ENCODE results near the gene BDKRB1. TPM values are rescaled to one million over a fixed set of nuclear protein-coding genes. Genes with fewer than 3 reads are reported as not detected.

Gene BDKRB1
- total and polyA plus RNA-seq, 11 donors, result 0.08 to 1.7 (median 0.79) TPM; not detected in 7

DNA sequence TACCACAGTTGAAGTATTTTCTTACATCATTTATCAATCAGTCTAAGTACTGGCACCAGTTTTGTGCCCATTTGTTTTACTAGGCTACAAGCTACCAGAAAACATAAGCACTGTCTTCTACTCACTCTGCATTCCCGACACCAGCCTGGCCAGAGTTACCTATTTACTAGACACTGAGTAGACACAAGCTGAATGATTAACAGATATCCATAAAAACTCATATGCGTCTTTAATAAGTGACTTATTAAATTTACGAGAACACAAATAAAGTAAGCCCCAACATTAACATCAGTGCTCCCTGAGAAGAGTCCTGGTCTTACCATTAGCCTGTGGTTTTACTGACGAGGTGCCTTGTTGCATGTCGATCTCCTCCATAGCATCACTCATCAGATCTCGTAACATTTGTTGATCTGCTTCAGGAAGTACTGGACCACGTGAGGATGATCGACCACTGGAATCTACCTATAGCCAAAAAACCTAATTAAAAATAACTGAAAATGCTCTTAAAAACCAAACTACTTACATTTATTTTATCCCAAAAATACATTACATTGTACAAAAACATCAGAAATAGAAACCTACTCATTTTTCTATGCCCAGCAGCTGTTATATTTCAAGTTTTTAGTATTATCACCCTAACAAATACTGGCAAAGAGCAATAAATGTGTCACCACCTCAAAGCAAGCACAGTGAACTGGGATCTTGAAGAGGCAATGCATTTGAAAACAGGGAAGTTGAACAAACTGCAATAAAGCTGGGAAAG is 53.3 kb downstream of the BDKRB1 start:
- H3K4me3 ChIP-seq, result no peak overlapping the region
- no peak overlapping the region for H3K27ac ChIP-seq
- 94 to 96% (median 95%) methylated on average over 8 of the region's 8 CpGs for WGBS, 4 donors
- H3K27me3 ChIP-seq, result no peaks in the 10 kb centered on the region
- no peak for DNase-seq
- H3K9me3 ChIP-seq, result no peaks in the 10 kb centered on the region
- H3K36me3 ChIP-seq, result peaks cover 0 to 98% (median 95%) of the 10 kb centered on the region in 9 donors
- ATAC-seq, result no peak
- H3K4me1 ChIP-seq, result no peaks in the 10 kb centered on the region
- TF ChIP-seq CTCF (IDR thresholded peaks at IDR 0.05), result no peak
- TF ChIP-seq POLR2A (IDR thresholded peaks at IDR 0.05), result no peak
- intact Hi-C loops (cut with DNase I), result loop anchor here in 1 of 10 donors (10.0 kb wide), 1 partner anchor 255 kb away; no protein-coding TSS in a partner anchor

DNA sequence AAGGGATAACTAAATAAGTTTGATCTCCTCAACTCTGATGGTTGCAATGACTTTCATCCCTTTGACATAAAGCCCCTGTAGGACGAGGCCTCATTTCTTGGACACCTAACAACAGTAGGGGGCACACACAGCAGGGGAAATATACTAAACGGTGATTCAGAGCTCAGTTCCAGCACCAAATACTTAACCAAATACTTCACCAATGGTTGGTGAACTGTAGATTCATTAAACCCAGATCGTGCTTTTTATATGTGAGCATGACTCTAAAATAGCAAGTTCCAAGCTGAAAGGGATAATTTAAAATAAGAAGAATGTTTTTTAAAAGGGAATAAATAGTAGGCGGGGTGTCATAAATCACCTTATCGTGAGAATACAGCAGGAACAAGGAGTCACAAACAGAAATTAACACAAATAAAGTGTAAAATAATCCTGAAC is 53.9 kb downstream of the BDKRB1 start:
- WGBS, 4 donors, result 71 to 83% (median 76%) methylated on average over 5 of the region's 5 CpGs
- peaks cover 0 to 98% (median 95%) of the 10 kb centered on the region in 9 donors for H3K36me3 ChIP-seq
- H3K27me3 ChIP-seq, result no peaks in the 10 kb centered on the region
- H3K4me1 ChIP-seq, result no peaks in the 10 kb centered on the region
- no peak overlapping the region for H3K4me3 ChIP-seq
- intact Hi-C loops (cut with DNase I), result loop anchor here in 1 of 10 donors (10.0 kb wide), 1 partner anchor 255 kb away; no protein-coding TSS in a partner anchor
- DNase-seq (no peak), ATAC-seq (no peak)
- no peaks in the 10 kb centered on the region for H3K9me3 ChIP-seq
- no peak for TF ChIP-seq POLR2A (IDR thresholded peaks at IDR 0.05)
- no peak for TF ChIP-seq CTCF (IDR thresholded peaks at IDR 0.05)
- no peak overlapping the region for H3K27ac ChIP-seq

DNA sequence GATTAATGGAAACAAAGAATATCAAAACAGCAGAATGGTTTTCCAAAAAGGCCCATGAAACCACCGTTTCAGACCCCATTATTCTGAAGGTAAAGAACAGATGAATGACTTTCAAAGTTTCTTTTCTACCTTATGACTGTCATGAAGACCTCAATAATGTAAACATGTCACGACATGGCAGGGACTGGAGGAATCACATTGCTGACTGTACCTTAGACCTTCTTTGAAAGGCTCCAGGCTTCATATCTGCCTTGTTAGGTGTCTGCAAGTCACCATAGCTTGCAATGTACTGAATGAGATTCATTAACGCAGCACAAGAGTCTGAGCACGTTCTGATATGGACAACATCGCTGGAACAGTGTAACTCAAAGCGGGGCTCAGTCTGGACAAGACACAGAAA is 54.9 kb downstream of the BDKRB1 start:
- Histone ChIP-seq H3K36me3 (peaks cover 0 to 98% (median 95%) of the 10 kb centered on the region in 9 donors), H3K4me1 (no peaks in the 10 kb centered on the region), H3K27me3 (no peaks in the 10 kb centered on the region), H3K4me3 (no peak overlapping the region), H3K27ac (no peak overlapping the region), H3K9me3 (no peaks in the 10 kb centered on the region)
- no peak for DNase-seq
- TF ChIP-seq POLR2A (IDR thresholded peaks at IDR 0.05) (no peak), CTCF (IDR thresholded peaks at IDR 0.05) (no peak)
- intact Hi-C loops (cut with DNase I), result no loop called here
- WGBS, 4 donors, result 89 to 95% (median 93%) methylated on average over 6 of the region's 6 CpGs
- ATAC-seq, result no peak

Other genes with a start within 250 kb of the BDKRB1 start
- gene C14orf132, start 216.8 kb upstream of the BDKRB1 start, total RNA-seq, result 10 to 100 TPM in 2 of 9 donors, 1 to 10 TPM in 6, under 1 TPM in 1; 0.89 to 14.9 (median 2.1) TPM
- 1 to 10 TPM in 1 of 2 donors, under 1 TPM in 1; 0.76 to 1.5 TPM for gene C14orf132, start 216.8 kb upstream of the BDKRB1 start, polyA plus RNA-seq
- 1 to 10 TPM in 5 of 9 donors, under 1 TPM in 4; 0.14 to 3.3 (median 1.0) TPM for gene BDKRB2, start 51.4 kb upstream of the BDKRB1 start, total RNA-seq
- gene BDKRB2, start 51.4 kb upstream of the BDKRB1 start, polyA plus RNA-seq, result under 1 TPM; 0.27 to 0.49 TPM
- 10 to 100 TPM in 8 of 9 donors, 1 to 10 TPM in 1; 9.1 to 19.5 (median 15.7) TPM for gene ATG2B, start 107.1 kb downstream of the BDKRB1 start, total RNA-seq
- gene ATG2B, start 107.1 kb downstream of the BDKRB1 start, polyA plus RNA-seq, result 1 to 10 TPM; 2.7 to 5.1 TPM
- 10 to 100 TPM in 7 of 9 donors, 1 to 10 TPM in 2; 7.6 to 19.9 (median 13.1) TPM for gene GSKIP, start 107.3 kb downstream of the BDKRB1 start, total RNA-seq
- 10 to 100 TPM in 1 of 2 donors, 1 to 10 TPM in 1; 4.6 to 18.8 TPM for gene GSKIP, start 107.3 kb downstream of the BDKRB1 start, polyA plus RNA-seq
- gene AK7, start 135.9 kb downstream of the BDKRB1 start, total RNA-seq, result 1 to 10 TPM in 1 of 9 donors, under 1 TPM in 7, not detected in 1; 0.19 to 1.9 (median 0.48) TPM
- under 1 TPM; 0.11 to 0.79 TPM for gene AK7, start 135.9 kb downstream of the BDKRB1 start, polyA plus RNA-seq
- gene PAPOLA, start 246.2 kb downstream of the BDKRB1 start, total RNA-seq, result 100 to 1,000 TPM in 7 of 9 donors, 10 to 100 TPM in 2; 88.4 to 147 (median 120) TPM
- gene PAPOLA, start 246.2 kb downstream of the BDKRB1 start, polyA plus RNA-seq, result 100 to 1,000 TPM in 1 of 2 donors, 10 to 100 TPM in 1; 72.0 to 112 TPM